Kidney (tissue), 14 donors: ENCODE results near the gene PRDM15. TPM values are rescaled to one million over a fixed set of nuclear protein-coding genes. Genes with fewer than 3 reads are reported as not detected.

Source experiments
- DNase-seq, 5 donors: peaks; one replicate each; pipeline ENCODE4 v3.0.0-alpha.2; 2013 to 2020
- FAIRE-seq: peaks from 2 replicates; lab custom pipeline; 2012; peaks lifted over from hg19 to GRCh38; lab: Jason Lieb, UNC
- H3K27ac ChIP-seq, 2 donors: one replicate each; pipeline ENCODE4 v1.7.0; 2013; ENCODE audit warnings: low read depth in 2 of 2, low read length in 2 of 2, inconsistent platforms in 1 of 2
- H3K27me3 ChIP-seq: one replicate; pipeline ENCODE4 v1.7.1; 2013; ENCODE audit warnings: low read length, inconsistent platforms; ENCODE audit not compliant: control insufficient read depth, insufficient read depth
- H3K36me3 ChIP-seq, 3 donors: one replicate each; pipeline versions ENCODE4 v1.7.0 to v1.7.1; 2013; ENCODE audit warnings: low read length in 3 of 3, control low read depth in 1 of 3, inconsistent platforms in 1 of 3; ENCODE audit not compliant: insufficient read depth in 3 of 3, control insufficient read depth in 2 of 3
- H3K4me1 ChIP-seq, 3 donors: one replicate each; pipeline versions ENCODE4 v1.7.0 to v1.7.1; 2013; ENCODE audit warnings: low read length in 3 of 3, inconsistent platforms in 1 of 3, low read depth in 1 of 3; ENCODE audit not compliant: control insufficient read depth in 2 of 3, insufficient read depth in 2 of 3
- H3K4me3 ChIP-seq, 3 donors: one replicate each; pipeline versions ENCODE4 v1.7.0 to v1.8.1; 2013; ENCODE audit warnings: low read length in 3 of 3, control low read depth in 1 of 3, inconsistent platforms in 1 of 3
- H3K9ac ChIP-seq, 3 donors: one replicate each; pipeline versions ENCODE4 v1.7.0 to v1.7.1; 2013; ENCODE audit warnings: low read length in 3 of 3, control low read depth in 1 of 3, inconsistent platforms in 1 of 3
- H3K9me3 ChIP-seq, 3 donors: one replicate each; pipeline versions ENCODE4 v1.7.0 to v1.7.1; 2013; ENCODE audit warnings: low read length in 3 of 3, control low read depth in 1 of 3, inconsistent platforms in 1 of 3; ENCODE audit not compliant: control insufficient read depth in 2 of 3, insufficient read depth in 1 of 3
- CTCF ChIP-seq: IDR thresholded peaks from 3 replicates; pipeline ENCODE4 v1.5.1; 2012; ENCODE audit warnings: mild to moderate bottlenecking, moderate library complexity, borderline replicate concordance; ENCODE audit not compliant: insufficient read depth; ENCODE audit errors: extremely low read depth
- intact Hi-C: fragments of 100-400 bp; cut with DNase I; formaldehyde crosslinking; loops from one replicate; pipeline ENCODE4 v1.11.1; 2022
- polyA plus RNA-seq: library from polyadenylated mRNA; stranded (reverse); fragments of 350-450 nt; fragmentation: Illumina TruSeq; extraction: RNeasy Lipid Tissue Mini Kit (QIAGEN cat#74804); gene quantifications from one replicate; pipeline ENCODE4 v1.2.3, GENCODE V29; 2014; ENCODE audit warnings: low read depth, low replicate concordance; ENCODE audit not compliant: insufficient read depth
- total RNA-seq: library from RNA; stranded (reverse); fragmentation: NEBNext Ultra II Directional; extraction: Animal tissue kit (Norgen Biotek cat#: 25700); gene quantifications from one replicate; pipeline ENCODE4 v1.2.1, GENCODE V29; 2021
- donor health status: control.
- donor health status: control.
- donor health status: control.
- donor health status: control.
- donor health status: control.
- donor health status: DM: yes; HTN: yes; CAD: no.
- donor health status: Normal renal cell carcinoma (clear cell type).

Gene PRDM15
- total and polyA plus RNA-seq, 2 donors from 2014 or later, result 1.3 to 8.4 TPM

- Histone ChIP-seq H3K4me1 (peaks cover 2 to 45% (median 20%) of the 10 kb centered on the region in 3 donors), H3K4me3 (no peak overlapping the region), H3K36me3 (peaks cover 0 to 24% (median 9%) of the 10 kb centered on the region in 3 donors), H3K9me3 (no peaks in the 10 kb centered on the region), H3K9ac (no peak overlapping the region), H3K27ac (no peak overlapping the region), H3K27me3 (peaks cover 6% of the 10 kb centered on the region)
- no peak for TF ChIP-seq CTCF
- intact Hi-C loops, result no loop called here
- FAIRE-seq (no peak), DNase-seq (no peak)
Measured at GRCh38 chr21:41758550-41758949, 120.6 kb downstream of the PRDM15 start.

- no peak for TF ChIP-seq CTCF
- peaks cover 5 to 42% (median 24%) of the 10 kb centered on the region in 3 donors for H3K4me1 ChIP-seq
- intact Hi-C loops, result no loop called here
- DNase-seq, result peak in 1 of 5 donors; percentile 41
- FAIRE-seq, result no peak
- no peak overlapping the region for H3K27ac ChIP-seq
- H3K36me3 ChIP-seq, result peaks cover 0 to 26% (median 9%) of the 10 kb centered on the region in 3 donors
- no peak overlapping the region for H3K9ac ChIP-seq
- H3K9me3 ChIP-seq, result no peaks in the 10 kb centered on the region
- no peaks in the 10 kb centered on the region for H3K27me3 ChIP-seq
- H3K4me3 ChIP-seq, result no peak overlapping the region
Measured at GRCh38 chr21:41755934-41756773, 123.0 kb downstream of the PRDM15 start.

- no peak for FAIRE-seq
- intact Hi-C loops, result no loop called here
- TF ChIP-seq CTCF, result no peak
Measured at GRCh38 chr21:41755258-41755933, 123.7 kb downstream of the PRDM15 start.

More at GRCh38 chr21:41755258-41755933, 123.7 kb downstream of the PRDM15 start:
- no peak overlapping the region for H3K27ac ChIP-seq
- no peak overlapping the region for H3K4me3 ChIP-seq
- no peaks in the 10 kb centered on the region for H3K9me3 ChIP-seq
- H3K9ac ChIP-seq, result no peak overlapping the region
- H3K4me1 ChIP-seq, result peaks cover 3 to 41% (median 30%) of the 10 kb centered on the region in 3 donors
- H3K36me3 ChIP-seq, result peaks cover 0 to 26% (median 9%) of the 10 kb centered on the region in 3 donors
- peak in 1 of 5 donors; percentile 41 for DNase-seq
- no peaks in the 10 kb centered on the region for H3K27me3 ChIP-seq
